HG03571 (cell line): ENCODE results near the gene PTGDS.

Source experiments
- ATAC-seq: cut with Tn5 transposase; IDR thresholded peaks from one replicate; pipeline ENCODE4 v1.9.1; 2021; ENCODE audit not compliant: unreplicated experiment

The PTGDS gene

GRCh38 chr9:136957461-136957860, 19.8 kb upstream of the PTGDS start:
- ATAC-seq: no peak

- ATAC-seq: no peak
Measured at GRCh38 chr9:136957901-136958300, 19.4 kb upstream of the PTGDS start.

- no peak for ATAC-seq
Measured at GRCh38 chr9:136958473-136958872, 18.8 kb upstream of the PTGDS start.

- no peak for ATAC-seq
Measured at GRCh38 chr9:136958898-136959850, 18.1 kb upstream of the PTGDS start.

GRCh38 chr9:136960212-136960937, 16.9 kb upstream of the PTGDS start:
- ATAC-seq: no peak

- no peak for ATAC-seq
Measured at GRCh38 chr9:136960938-136961275, 16.4 kb upstream of the PTGDS start.

- ATAC-seq: no peak
Measured at GRCh38 chr9:136961279-136962065, 15.8 kb upstream of the PTGDS start.

GRCh38 chr9:136962163-136962562, 15.1 kb upstream of the PTGDS start:
- no peak for ATAC-seq

GRCh38 chr9:136962701-136963248, 14.5 kb upstream of the PTGDS start:
- ATAC-seq: no peak

GRCh38 chr9:136963341-136963740, 14.0 kb upstream of the PTGDS start:
- no peak for ATAC-seq

GRCh38 chr9:136963751-136964150, 13.6 kb upstream of the PTGDS start:
- no peak for ATAC-seq

- ATAC-seq: no peak
Measured at GRCh38 chr9:136964171-136964689, 13.1 kb upstream of the PTGDS start.

- no peak for ATAC-seq
Measured at GRCh38 chr9:136964833-136965422, 12.4 kb upstream of the PTGDS start.

- no peak for ATAC-seq
Measured at GRCh38 chr9:136965771-136966484, 11.4 kb upstream of the PTGDS start.

GRCh38 chr9:136968333-136969127, 8.8 kb upstream of the PTGDS start:
- no peak for ATAC-seq

GRCh38 chr9:136969150-136969549, 8.2 kb upstream of the PTGDS start:
- ATAC-seq: no peak

- no peak for ATAC-seq
Measured at GRCh38 chr9:136969774-136970173, 7.5 kb upstream of the PTGDS start.

- ATAC-seq: no peak
Measured at GRCh38 chr9:136970361-136970760, 6.9 kb upstream of the PTGDS start.

- no peak for ATAC-seq
Measured at GRCh38 chr9:136971746-136972145, 5.6 kb upstream of the PTGDS start.
